Endothelial cell of umbilical vein (primary cell): ENCODE results near the gene C20orf144. TPM values are rescaled to one million over a fixed set of nuclear protein-coding genes. Genes with fewer than 3 reads are reported as not detected.

Experiments
- BruUV-seq: library from RNA; stranded (reverse); fragments of 400-500 nt; replicated peaks from 2 replicates; lab custom pipeline; 2021; lab: Mats Ljungman, UMichigan
- CTCF ChIA-PET: fragments of 300-600, 350-600 bp; sonication (Branson Sonifier 250); formaldehyde crosslinking; loops from one replicate; lab custom pipeline; 2021; ENCODE audit warnings: antibody characterized with exemption, inconsistent platforms; lab: Charles Lee
- POLR2A ChIA-PET: fragments of 300-600, 350-600 bp; sonication (Branson Sonifier 250); formaldehyde crosslinking; loops from one replicate; lab custom pipeline; 2021; ENCODE audit warnings: antibody characterized with exemption, inconsistent platforms; lab: Charles Lee
- DNase-seq: peaks from one replicate; pipeline ENCODE4 v3.0.0-alpha.2; 2011; ENCODE audit warnings: low read depth, low spot score
- FAIRE-seq: peaks from 2 replicates; lab custom pipeline; 2011; peaks lifted over from hg19 to GRCh38; lab: Jason Lieb, UNC
- H2AFZ ChIP-seq: 2 replicates; pipeline ENCODE4 v1.6.0; 2012; ENCODE audit warnings: low read depth, low read length, control low read depth, inconsistent platforms
- H3K27ac ChIP-seq: 2 replicates; pipeline ENCODE4 v1.5.1; 2011; ENCODE audit warnings: low read depth, mild to moderate bottlenecking, control low read depth, low read length, moderate library complexity; ENCODE audit not compliant: insufficient read depth
- H3K27me3 ChIP-seq, 2 experiments: 2 replicates each; pipeline versions ENCODE4 v1.6.0 to v1.6.1; 2011; ENCODE audit warnings: low read length in 2 of 2, mixed read lengths in 1 of 2; ENCODE audit not compliant: control insufficient read depth in 2 of 2, insufficient read depth in 2 of 2
- H3K36me3 ChIP-seq, 2 experiments: 2 replicates in 1 of 2; 3 replicates in 1 of 2; pipeline ENCODE4 v1.5.1; 2011; ENCODE audit warnings: low read length in 2 of 2, mild to moderate bottlenecking in 1 of 2, moderate library complexity in 1 of 2; ENCODE audit not compliant: control insufficient read depth in 2 of 2, insufficient read depth in 2 of 2; ENCODE audit errors: extremely low read depth in 1 of 2
- H3K4me1 ChIP-seq: 3 replicates; pipeline ENCODE4 v1.5.1; 2011; ENCODE audit warnings: mild to moderate bottlenecking, low read length; ENCODE audit not compliant: control insufficient read depth, insufficient read depth; ENCODE audit errors: extremely low read depth
- H3K4me2 ChIP-seq: 2 replicates; pipeline ENCODE4 v1.6.1; 2011; ENCODE audit warnings: low read length, control low read depth, mixed read lengths; ENCODE audit not compliant: insufficient read depth
- H3K4me3 ChIP-seq, 3 experiments: fragments of 200-600 bp in 1 of 3; sonication (generic), shearing (Covaris generic) in 1 of 3; replicated peaks in 1 of 3; 2 replicates each; pipeline ENCODE4 v1.5.1; 2011 to 2016; ENCODE audit warnings: control low read depth in 3 of 3, low read length in 3 of 3, mild to moderate bottlenecking in 2 of 3, inconsistent platforms in 1 of 3, low read depth in 1 of 3, moderate library complexity in 1 of 3; ENCODE audit not compliant: insufficient read depth in 1 of 3
- H3K79me2 ChIP-seq: 2 replicates; pipeline ENCODE4 v1.6.0; 2012; ENCODE audit warnings: low read length, inconsistent platforms; ENCODE audit not compliant: control insufficient read depth, insufficient read depth
- H3K9ac ChIP-seq: replicated peaks from 2 replicates; pipeline ENCODE3; 2011; ENCODE audit warnings: low read length, control low read depth; ENCODE audit not compliant: insufficient read depth; ENCODE audit errors: extremely low read depth
- H3K9me1 ChIP-seq: replicated peaks from 3 replicates; pipeline ENCODE4 v1.6.0; 2011; ENCODE audit warnings: mild to moderate bottlenecking, low read length; ENCODE audit not compliant: control insufficient read depth, insufficient read depth; ENCODE audit errors: extremely low read depth
- H3K9me3 ChIP-seq: replicated peaks from 2 replicates; pipeline ENCODE4 v1.5.1; 2012; ENCODE audit warnings: low read length, inconsistent platforms; ENCODE audit not compliant: control insufficient read depth, insufficient read depth
- H4K20me1 ChIP-seq: replicated peaks from 2 replicates; pipeline ENCODE3; 2011; ENCODE audit warnings: mild to moderate bottlenecking, low read length; ENCODE audit not compliant: control insufficient read depth, insufficient read depth; ENCODE audit errors: extremely low read depth
- EZH2 ChIP-seq: IDR thresholded peaks from 2 replicates; pipeline ENCODE4 v1.6.1; 2012; ENCODE audit warnings: borderline replicate concordance, low read depth, mild to moderate bottlenecking, moderate library complexity, low read length, inconsistent platforms; ENCODE audit not compliant: severe bottlenecking
- FOS ChIP-seq: IDR thresholded peaks from 2 replicates; pipeline ENCODE4 v1.6.1; 2011; ENCODE audit warnings: mild to moderate bottlenecking, low read length, moderate library complexity, borderline replicate concordance; ENCODE audit not compliant: insufficient read depth
- GATA2 ChIP-seq: IDR thresholded peaks from 2 replicates; pipeline ENCODE4 v1.7.0; 2011; ENCODE audit warnings: low read depth, mild to moderate bottlenecking, moderate library complexity, mixed read lengths, low read length; ENCODE audit not compliant: insufficient read length, insufficient read depth
- JUN ChIP-seq: IDR thresholded peaks from 2 replicates; pipeline ENCODE4 v1.6.1; 2011; ENCODE audit warnings: borderline replicate concordance, low read depth; ENCODE audit not compliant: insufficient read length, insufficient read depth
- MAX ChIP-seq: IDR thresholded peaks from 2 replicates; pipeline ENCODE4 v1.6.1; 2011; ENCODE audit not compliant: insufficient read depth, insufficient read length
- MYC ChIP-seq: IDR thresholded peaks from one replicate; pipeline ENCODE4 v1.6.1; 2011; ENCODE audit warnings: mild to moderate bottlenecking, low read depth, low read length
- POLR2A ChIP-seq: IDR thresholded peaks from 2 replicates; pipeline ENCODE4 v1.6.1; 2012; ENCODE audit warnings: low read depth, mild to moderate bottlenecking, control low read depth, low read length
- POLR2AphosphoS5 ChIP-seq: IDR thresholded peaks from 2 replicates; pipeline ENCODE4 v1.6.1; 2012; ENCODE audit warnings: low read depth, mild to moderate bottlenecking, control low read depth, low read length, moderate library complexity; ENCODE audit not compliant: insufficient read depth
- dilution Hi-C: fragments of 300-500 bp; cut with MboI; formaldehyde crosslinking; loops from one replicate; pipeline ENCODE4 v1.15.0; 2019; ENCODE audit warnings: low sequenced_read_pairs; ENCODE audit not compliant: extremely low pct_ligation_motif_present
- intact Hi-C: fragments of 100-400 bp; cut with micrococcal nuclease; formaldehyde crosslinking; loops from one replicate; pipeline ENCODE4 v1.10.0; 2022
- polyA plus RNA-seq, 4 experiments: library from polyadenylated mRNA; depleted of rRNA in 3 of 4; stranded (reverse) in 3 of 4; unstranded in 1 of 4; fragments of >200 nt; gene quantifications; 2 replicates each; pipeline versions ENCODE4 v1.2.1 to v1.2.3, GENCODE V29; 2011 to 2012; ENCODE audit warnings: missing spikeins in 1 of 4
- total RNA-seq: library from RNA; stranded (reverse); gene quantifications from 2 replicates; pipeline ENCODE4 v1.2.3, GENCODE V29; 2021
- TF ChIP-seq, protein P1 (sequence below), 2 donors: IDR thresholded peaks; 1 replicate in 1 of 2; 2 replicates in 1 of 2; pipeline ENCODE4 v1.5.1; 2011; ENCODE audit warnings: low read length in 2 of 2, mild to moderate bottlenecking in 2 of 2, moderate library complexity in 2 of 2, control low read depth in 1 of 2, inconsistent platforms in 1 of 2, low read depth in 1 of 2; ENCODE audit not compliant: insufficient read depth in 1 of 2; ENCODE audit errors: extremely low read depth in 1 of 2

C20orf144 gene
- total and polyA plus RNA-seq, 2 donors (not counting 3 experiments of a cell fraction or from before 2014, with no cell fraction given) = not detected

- no peaks in the 10 kb centered on the region for H3K27me3 ChIP-seq
- no peak overlapping the region for H3K9ac ChIP-seq
- DNase-seq (no peak), FAIRE-seq (no peak)
- no peak overlapping the region for H3K4me3 ChIP-seq
- TF ChIP-seq POLR2AphosphoS5 = no peak
- no peak for TF ChIP-seq MAX
- no peak for TF ChIP-seq FOS
- no peak for TF ChIP-seq GATA2
- TF ChIP-seq, protein P1, sequence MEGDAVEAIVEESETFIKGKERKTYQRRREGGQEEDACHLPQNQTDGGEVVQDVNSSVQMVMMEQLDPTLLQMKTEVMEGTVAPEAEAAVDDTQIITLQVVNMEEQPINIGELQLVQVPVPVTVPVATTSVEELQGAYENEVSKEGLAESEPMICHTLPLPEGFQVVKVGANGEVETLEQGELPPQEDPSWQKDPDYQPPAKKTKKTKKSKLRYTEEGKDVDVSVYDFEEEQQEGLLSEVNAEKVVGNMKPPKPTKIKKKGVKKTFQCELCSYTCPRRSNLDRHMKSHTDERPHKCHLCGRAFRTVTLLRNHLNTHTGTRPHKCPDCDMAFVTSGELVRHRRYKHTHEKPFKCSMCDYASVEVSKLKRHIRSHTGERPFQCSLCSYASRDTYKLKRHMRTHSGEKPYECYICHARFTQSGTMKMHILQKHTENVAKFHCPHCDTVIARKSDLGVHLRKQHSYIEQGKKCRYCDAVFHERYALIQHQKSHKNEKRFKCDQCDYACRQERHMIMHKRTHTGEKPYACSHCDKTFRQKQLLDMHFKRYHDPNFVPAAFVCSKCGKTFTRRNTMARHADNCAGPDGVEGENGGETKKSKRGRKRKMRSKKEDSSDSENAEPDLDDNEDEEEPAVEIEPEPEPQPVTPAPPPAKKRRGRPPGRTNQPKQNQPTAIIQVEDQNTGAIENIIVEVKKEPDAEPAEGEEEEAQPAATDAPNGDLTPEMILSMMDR (IDR thresholded peaks at IDR 0.05; ENCODE audit: extremely low read depth in 1 of 2, insufficient read depth in 1 of 2, low read depth in 1 of 2, low read length in 2 of 2) = no peak
- TF ChIP-seq JUN = no peak
- no peak for TF ChIP-seq MYC
- TF ChIP-seq EZH2 = no peak
- no peak for TF ChIP-seq POLR2A
- intact Hi-C loops = no loop called here
- H3K9me1 ChIP-seq = no peaks in the 10 kb centered on the region
- H3K9me3 ChIP-seq = no peaks in the 10 kb centered on the region
- H4K20me1 ChIP-seq = no peaks in the 10 kb centered on the region
- POLR2A ChIA-PET = no interaction called here
- dilution Hi-C loops = no loop called here
- H3K27ac ChIP-seq = no peak overlapping the region
- no peaks in the 10 kb centered on the region for H3K36me3 ChIP-seq
- BruUV-seq = no TSS peak
- H2AFZ ChIP-seq = no peak overlapping the region
- CTCF ChIA-PET = interaction anchor here (1.0 to 1.4 kb wide), 3 partner anchors 9 to 200 kb away, joined by 3 read pairs; partner anchors contain the start of gene ACTL10
- no peak overlapping the region for H3K4me2 ChIP-seq
- H3K4me1 ChIP-seq = no peaks in the 10 kb centered on the region
- H3K79me2 ChIP-seq = no peaks in the 10 kb centered on the region
Observed at GRCh38 chr20:33657704-33658095, 4.4 kb upstream of the C20orf144 start.
